ENCODE data around the gene ITIH1. TPM values are rescaled to one million over a fixed set of nuclear protein-coding genes. Genes with fewer than 3 reads are reported as not detected.

The ITIH1 gene
- total RNA-seq, 1 experiment from 2014 or later: not detected

- Histone ChIP-seq H2BK15ac (ENCODE audit: low read depth, low read length) (no peak overlapping the region), H4K91ac (ENCODE audit: insufficient read length, low read depth, low read length) (no peak overlapping the region), H3K18ac (ENCODE audit: insufficient read length, low read depth, low read length) (no peak overlapping the region), H3K4me2 (ENCODE audit: insufficient read depth, insufficient read length, low read length) (no peak overlapping the region), H3K14ac (ENCODE audit: insufficient read depth, low read length) (no peak overlapping the region), H3K23me2 (ENCODE audit: insufficient read length, low read depth, low read length, poor library complexity, severe bottlenecking) (peaks cover 6% of the 10 kb centered on the region), H3K27me3 (ENCODE audit: insufficient read depth, low read length) (no peaks in the 10 kb centered on the region), H4K8ac (replicated peaks; ENCODE audit: insufficient read length, low read depth, low read length) (no peak overlapping the region), H4K5ac (ENCODE audit: insufficient read length, low read depth, low read length) (no peak overlapping the region), H3T11ph (ENCODE audit: low read length) (no peak overlapping the region), H2BK5ac (ENCODE audit: insufficient read length, low read length) (no peak overlapping the region), H3K27ac (ENCODE audit: insufficient read length, low read depth, low read length) (no peak overlapping the region), H3K9me3 (ENCODE audit: control insufficient read depth, low read depth, low read length) (no peaks in the 10 kb centered on the region), H3K9ac (ENCODE audit: extremely low read depth, insufficient read length, low read length) (no peak overlapping the region), H2AK5ac (ENCODE audit: insufficient read length, low read length) (no peak overlapping the region), H3K4ac (ENCODE audit: low read depth, low read length) (no peak overlapping the region), H2BK20ac (ENCODE audit: low read depth, low read length, poor library complexity, severe bottlenecking) (no peak overlapping the region), H2BK120ac (ENCODE audit: low read depth, low read length, poor library complexity, severe bottlenecking) (no peak overlapping the region), H3K79me1 (ENCODE audit: insufficient read depth, low read depth, low read length, poor library complexity, severe bottlenecking) (no peaks in the 10 kb centered on the region), H4K20me1 (ENCODE audit: control insufficient read depth, insufficient read depth, insufficient read length) (no peaks in the 10 kb centered on the region), H2AFZ (ENCODE audit: low read length) (no peak overlapping the region), H2BK12ac (ENCODE audit: insufficient read length, low read depth, low read length) (no peak overlapping the region), H3K4me1 (ENCODE audit: insufficient read depth, low read length) (no peaks in the 10 kb centered on the region), H3K56ac (ENCODE audit: insufficient read length, low read depth, low read length) (no peak overlapping the region), H3K79me2 (ENCODE audit: insufficient read depth, low read length) (no peaks in the 10 kb centered on the region; the same call in 1 of the 2 replicates), H3K23ac (ENCODE audit: insufficient read length, low read depth, low read length) (no peak overlapping the region)
- DNase-seq: no peak
- WGBS (ENCODE audit: extremely low coverage, insufficient read length, low lambda C conversion rate): 100% methylated on average over 1 of the region's 8 CpGs
- Mint-ChIP-seq H3K4me1 (peaks cover 9 to 16% of the 10 kb centered on the region in 2 experiments), H3K27ac (peak overlapping the region in 1 of 3 experiments; percentile 16; a peak in 1 of 7 replicates), H3K27me3 (ENCODE audit: low read depth) (peaks cover 9% of the 10 kb centered on the region), H3K4me3 (no peak overlapping the region), H3K36me3 (ENCODE audit: insufficient read depth in 1 of 3, low read depth in 3 of 3) (no peaks in the 10 kb centered on the region; a peak in 1 of 7 replicates), H3K9me3 (no peaks in the 10 kb centered on the region)
- TF ChIP-seq CTCF (conservative IDR thresholded peaks at IDR 0.05): no peak
Measured at GRCh38 chr3:52774066-52774713, 3.2 kb upstream of the ITIH1 start.
